22Rv1 (cell line): ENCODE results near the gene GTF3C2.
A peak's percentile ranks its signal among the peaks of the same experiment; 100 is the strongest.
"Not testable (repeated sequence)": the region's sequence is repeated elsewhere in the genome, so short reads cannot be mapped to it uniquely, and the experiment has no call there.

Experiments
- H3K27ac ChIP-seq: fragments of 450-650 bp; 2 replicates; pipeline ENCODE4 v1.5.1; 2017
- ZFX ChIP-seq: fragments of 450-650 bp; IDR thresholded peaks from 2 replicates; pipeline ENCODE4 v1.6.1; 2017; ENCODE audit warnings: antibody characterized with exemption, borderline replicate concordance
- TF ChIP-seq, protein P1 (sequence below): fragments of 450-650 bp; IDR thresholded peaks from 2 replicates; pipeline ENCODE4 v1.5.1; 2017; ENCODE audit warnings: mild to moderate bottlenecking

The GTF3C2 gene

DNA sequence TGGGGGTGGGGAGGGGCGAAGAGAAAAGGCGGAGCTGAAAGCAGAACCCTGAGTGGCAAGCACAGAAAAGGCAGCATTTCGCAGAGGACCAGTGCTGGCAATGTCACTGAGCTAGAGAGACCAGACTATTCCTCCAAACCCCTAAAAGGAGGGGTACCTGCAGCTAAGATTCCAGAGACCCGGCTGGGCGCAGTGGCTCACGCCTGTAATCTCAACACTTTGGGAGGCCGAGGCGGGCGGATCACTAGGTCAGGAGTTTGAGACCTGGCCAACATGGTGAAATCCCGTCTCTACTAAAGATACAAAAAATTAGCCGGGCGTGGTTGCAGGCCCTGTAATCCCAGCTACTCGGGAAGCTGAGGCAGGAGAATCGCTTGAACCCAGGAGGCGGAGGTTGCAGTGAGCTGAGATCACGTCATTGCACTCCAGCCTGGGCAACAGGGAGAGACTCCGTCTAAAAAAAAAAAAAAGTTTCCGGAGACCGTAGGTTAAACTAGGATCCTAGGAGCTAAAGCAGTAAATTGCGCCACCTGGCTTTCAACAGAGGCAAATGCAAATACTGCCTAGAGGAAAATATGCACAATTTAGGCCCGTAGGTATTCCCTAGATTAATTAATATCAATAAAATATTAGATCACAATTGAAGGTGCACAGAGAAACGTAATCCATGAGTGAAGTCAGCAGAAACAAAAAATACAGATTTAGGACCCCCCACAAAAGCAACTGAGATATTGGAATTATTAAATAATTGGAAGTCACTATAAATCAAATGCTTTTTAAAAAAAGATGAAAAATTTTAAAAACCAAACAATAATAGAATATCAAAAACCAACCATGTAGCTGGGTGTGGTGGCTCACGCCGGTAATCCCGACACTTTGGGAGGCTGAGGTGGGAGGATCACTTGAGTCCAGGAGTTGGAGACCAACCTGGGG lies 53.2 kb downstream of the GTF3C2 start:
- TF ChIP-seq, protein P1, sequence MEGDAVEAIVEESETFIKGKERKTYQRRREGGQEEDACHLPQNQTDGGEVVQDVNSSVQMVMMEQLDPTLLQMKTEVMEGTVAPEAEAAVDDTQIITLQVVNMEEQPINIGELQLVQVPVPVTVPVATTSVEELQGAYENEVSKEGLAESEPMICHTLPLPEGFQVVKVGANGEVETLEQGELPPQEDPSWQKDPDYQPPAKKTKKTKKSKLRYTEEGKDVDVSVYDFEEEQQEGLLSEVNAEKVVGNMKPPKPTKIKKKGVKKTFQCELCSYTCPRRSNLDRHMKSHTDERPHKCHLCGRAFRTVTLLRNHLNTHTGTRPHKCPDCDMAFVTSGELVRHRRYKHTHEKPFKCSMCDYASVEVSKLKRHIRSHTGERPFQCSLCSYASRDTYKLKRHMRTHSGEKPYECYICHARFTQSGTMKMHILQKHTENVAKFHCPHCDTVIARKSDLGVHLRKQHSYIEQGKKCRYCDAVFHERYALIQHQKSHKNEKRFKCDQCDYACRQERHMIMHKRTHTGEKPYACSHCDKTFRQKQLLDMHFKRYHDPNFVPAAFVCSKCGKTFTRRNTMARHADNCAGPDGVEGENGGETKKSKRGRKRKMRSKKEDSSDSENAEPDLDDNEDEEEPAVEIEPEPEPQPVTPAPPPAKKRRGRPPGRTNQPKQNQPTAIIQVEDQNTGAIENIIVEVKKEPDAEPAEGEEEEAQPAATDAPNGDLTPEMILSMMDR, result peak; percentile 95
- no peak for TF ChIP-seq ZFX
- peak overlapping the region; percentile 46 for H3K27ac ChIP-seq

DNA sequence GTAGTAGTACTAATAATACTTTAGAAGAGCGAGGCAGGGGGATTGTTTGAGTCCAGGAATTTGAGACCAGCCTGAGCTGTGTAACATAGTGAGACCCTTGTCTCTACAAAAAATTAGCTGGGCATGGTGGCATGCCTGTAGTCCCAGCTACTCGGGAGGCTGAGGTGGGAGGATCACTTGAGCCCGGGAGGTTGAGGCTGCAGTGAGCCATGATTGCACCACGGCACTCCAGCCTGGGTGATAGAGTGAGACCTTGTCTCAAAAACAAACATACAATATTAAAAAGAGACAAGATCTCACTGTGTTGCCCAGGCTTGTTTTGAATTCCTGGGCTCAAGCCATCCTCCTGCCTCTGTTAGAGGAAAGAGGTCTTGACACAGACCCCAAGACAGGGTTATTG lies 56.0 kb downstream of the GTF3C2 start:
- H3K27ac ChIP-seq, result not testable (repeated sequence)

DNA sequence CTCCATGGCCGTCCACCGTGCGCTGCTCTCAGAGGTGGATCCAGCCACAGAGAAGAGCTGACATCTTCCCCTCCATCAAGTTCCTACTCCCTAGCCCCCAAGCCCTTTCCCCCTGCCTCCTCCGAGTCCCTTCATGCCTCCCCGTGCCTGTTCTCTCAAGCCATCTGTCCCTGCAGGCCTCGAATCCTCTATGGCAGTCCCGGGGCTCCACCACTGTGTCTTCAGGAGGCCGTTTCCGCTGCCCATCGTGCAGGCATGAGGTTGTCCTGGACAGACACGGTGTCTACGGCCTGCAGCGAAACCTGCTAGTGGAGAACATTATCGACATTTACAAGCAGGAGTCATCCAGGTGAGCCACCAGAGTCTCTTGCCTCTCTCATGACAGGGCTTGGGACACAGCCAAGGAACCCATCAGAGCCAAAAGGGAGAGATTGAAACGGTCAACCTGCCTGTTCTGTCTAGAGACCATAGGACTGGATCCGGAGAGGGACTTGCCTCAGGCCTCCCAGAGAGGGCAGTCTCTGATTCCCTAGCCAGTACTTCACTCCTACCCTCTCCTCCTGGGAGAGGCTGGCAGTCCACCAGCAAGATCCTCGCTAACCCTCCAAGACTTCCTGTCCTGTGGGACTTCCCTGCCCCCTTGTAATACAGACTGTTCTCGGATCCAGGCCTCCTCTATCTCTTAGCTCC lies 58.0 kb downstream of the GTF3C2 start:
- H3K27ac ChIP-seq, result no peak overlapping the region
- TF ChIP-seq ZFX, result no peak
- TF ChIP-seq, protein P1, result no peak

DNA sequence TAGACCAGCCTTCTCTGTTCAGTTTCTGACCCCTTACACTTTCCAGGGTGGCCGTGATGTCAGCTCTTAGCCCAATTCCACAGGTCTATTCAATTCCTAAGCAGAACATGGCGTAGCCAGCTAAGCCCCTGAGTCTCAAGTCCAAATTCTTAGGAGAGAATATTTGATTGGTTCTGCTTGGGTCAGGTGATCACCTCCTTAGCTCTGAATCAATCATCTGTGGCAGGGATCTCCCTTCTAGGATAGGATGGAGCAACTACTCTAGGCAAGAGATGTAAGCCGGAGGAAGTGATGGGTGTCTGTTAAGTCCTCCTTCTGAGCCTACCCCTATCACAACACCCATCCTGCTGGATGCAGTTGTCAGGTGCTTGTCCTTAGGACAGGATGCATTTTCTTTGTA lies 59.4 kb downstream of the GTF3C2 start:
- TF ChIP-seq, protein P1, result no peak
- TF ChIP-seq ZFX, result no peak
- no peak overlapping the region for H3K27ac ChIP-seq

DNA sequence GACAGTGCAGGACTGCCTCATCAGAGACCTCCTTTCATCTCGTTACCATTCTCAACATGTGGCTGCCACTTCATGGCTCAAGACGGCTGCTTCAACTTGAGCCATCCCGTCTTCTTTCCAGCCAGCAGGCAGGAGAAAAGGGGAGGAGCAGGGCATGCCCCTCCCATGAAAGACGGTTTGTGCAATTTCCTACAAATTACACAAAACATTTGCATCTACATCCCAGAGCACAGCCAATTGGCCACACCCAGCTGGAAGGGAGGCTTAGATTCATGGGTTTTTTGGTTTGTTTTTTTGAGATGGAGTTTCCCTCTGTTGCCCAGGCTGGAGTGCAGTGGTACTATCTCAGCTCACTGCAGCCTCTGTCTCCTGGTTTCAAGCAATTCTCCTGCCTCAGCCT lies 60.1 kb downstream of the GTF3C2 start:
- no peak for TF ChIP-seq ZFX
- TF ChIP-seq, protein P1, result no peak
- no peak overlapping the region for H3K27ac ChIP-seq

DNA sequence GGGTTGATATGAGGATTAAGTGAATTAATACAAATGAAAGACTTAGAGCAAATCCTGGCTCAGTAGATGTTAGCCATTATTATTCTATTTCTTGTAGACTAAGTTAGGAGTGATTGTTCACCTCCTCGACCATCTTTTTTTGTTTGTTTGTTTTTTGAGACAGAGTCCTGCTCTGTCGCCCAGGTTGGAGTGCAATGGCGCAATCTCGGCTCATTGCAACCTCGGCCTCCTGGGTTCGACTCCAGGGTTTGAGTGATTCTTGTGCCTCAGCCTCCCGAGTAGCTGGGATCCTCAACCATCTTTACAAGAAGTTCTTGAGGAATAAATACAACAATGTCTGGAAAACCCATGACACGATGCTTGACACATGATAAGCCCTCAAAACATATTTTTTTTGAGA lies 61.6 kb downstream of the GTF3C2 start:
- TF ChIP-seq ZFX, result no peak
- TF ChIP-seq, protein P1, result no peak
- no peak overlapping the region for H3K27ac ChIP-seq

DNA sequence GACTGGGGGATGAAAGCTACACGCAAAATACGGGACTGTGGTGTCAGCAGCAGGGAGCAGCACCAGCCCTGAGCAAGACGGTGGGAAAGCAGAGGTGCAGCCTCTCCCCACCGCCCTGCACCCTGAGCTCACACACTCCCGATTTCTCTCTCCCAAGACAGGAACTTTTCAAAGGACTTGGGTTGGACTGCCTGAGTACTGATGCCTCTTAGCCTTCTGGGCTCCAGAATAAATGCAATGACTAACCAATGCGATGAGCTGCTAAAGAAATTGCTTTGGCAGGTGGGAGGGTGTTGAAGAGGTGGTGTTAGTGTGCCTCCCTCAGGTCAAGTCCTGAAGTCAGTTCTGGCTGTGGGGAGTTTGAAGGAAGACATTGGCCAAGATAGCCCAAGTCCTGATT lies 64.7 kb downstream of the GTF3C2 start:
- no peak for TF ChIP-seq ZFX
- TF ChIP-seq, protein P1, result peak; percentile 43
- H3K27ac ChIP-seq, result no peak overlapping the region
